Measurements from ENCODE around the gene KIAA1549.
"Not testable (repeated sequence)": the region's sequence is repeated elsewhere in the genome, so short reads cannot be mapped to it uniquely, and the experiment has no call there.

KIAA1549 gene

GRCh38 chr7:138799336-138800000 is 181.7 kb downstream of the KIAA1549 start:
- DNase-seq, result no peak

GRCh38 chr7:138798836-138799235 is 182.4 kb downstream of the KIAA1549 start:
- DNase-seq, result no peak

GRCh38 chr7:138797715-138798320 is 183.4 kb downstream of the KIAA1549 start, which contains the start of the genes ATP6V0A4 and TMEM213:
TSS of gene ATP6V0A4 (minus strand) at chr7:138798196. CDS start at chr7:138771247, 26,949 bp downstream.
TSS of gene TMEM213 (plus strand) at chr7:138797994. CDS start at chr7:138798105, 111 bp downstream.
- DNase-seq, result no peak

GRCh38 chr7:138797046-138797445 is 184.1 kb downstream of the KIAA1549 start:
- DNase-seq, result not testable (repeated sequence)

GRCh38 chr7:138796038-138796615 is 185.1 kb downstream of the KIAA1549 start:
- no peak for DNase-seq

- no peak for DNase-seq
Observed at GRCh38 chr7:138785587-138786437, 195.4 kb downstream of the KIAA1549 start.

GRCh38 chr7:138784692-138785091 is 196.5 kb downstream of the KIAA1549 start:
- no peak for DNase-seq
